Liver (tissue), 9 donors: ENCODE data around the gene CNRIP1. TPM values are rescaled to one million over a fixed set of nuclear protein-coding genes. Genes with fewer than 3 reads are reported as not detected.
A peak's percentile ranks its signal among the peaks of the same experiment; 100 is the strongest.

Source experiments
- DNase-seq: peaks from one replicate; pipeline ENCODE4 v3.0.0-alpha.2; 2017; ENCODE audit warnings: low spot score
- H3K27ac ChIP-seq, 2 donors: one replicate each; pipeline ENCODE4 v1.7.0; 2013; ENCODE audit warnings: inconsistent platforms in 2 of 2, low read length in 2 of 2, control low read depth in 1 of 2, low read depth in 1 of 2, mild to moderate bottlenecking in 1 of 2
- H3K27me3 ChIP-seq, 4 donors: one replicate each; pipeline versions ENCODE4 v1.6.1 to v1.7.0; 2013; ENCODE audit warnings: low read length in 3 of 4, inconsistent platforms in 1 of 4, mild to moderate bottlenecking in 1 of 4, moderate library complexity in 1 of 4; ENCODE audit not compliant: control insufficient read depth in 4 of 4, insufficient read depth in 4 of 4
- H3K36me3 ChIP-seq, 4 donors: one replicate each; pipeline versions ENCODE4 v1.6.1 to v1.7.0; 2013; ENCODE audit warnings: low read length in 3 of 4, mild to moderate bottlenecking in 3 of 4, low read depth in 1 of 4, moderate library complexity in 1 of 4; ENCODE audit not compliant: control insufficient read depth in 4 of 4, insufficient read depth in 3 of 4
- H3K4me1 ChIP-seq, 4 donors: one replicate each; pipeline versions ENCODE4 v1.6.1 to v1.7.0; 2013; ENCODE audit warnings: low read length in 3 of 4, mild to moderate bottlenecking in 3 of 4, moderate library complexity in 1 of 4; ENCODE audit not compliant: control insufficient read depth in 4 of 4, insufficient read depth in 4 of 4
- H3K4me3 ChIP-seq, 3 donors: one replicate each; pipeline versions ENCODE4 v1.6.1 to v1.7.0; 2013; ENCODE audit warnings: low read length in 3 of 3, control low read depth in 1 of 3, low read depth in 1 of 3, mild to moderate bottlenecking in 1 of 3
- H3K9ac ChIP-seq, 2 donors: one replicate each; pipeline ENCODE4 v1.7.0; 2013; ENCODE audit warnings: low read length in 2 of 2, mild to moderate bottlenecking in 2 of 2, moderate library complexity in 2 of 2, control low read depth in 1 of 2, low read depth in 1 of 2
- H3K9me3 ChIP-seq, 4 donors: one replicate each; pipeline versions ENCODE4 v1.6.1 to v1.7.0; 2013; ENCODE audit warnings: low read length in 3 of 4; ENCODE audit not compliant: control insufficient read depth in 4 of 4
- CTCF ChIP-seq: fragments of 150-350 bp; IDR thresholded peaks from 2 replicates; pipeline ENCODE4 v1.5.1; 2017; ENCODE audit warnings: improper control_type of control experiment, low read depth, low read length; ENCODE audit not compliant: missing input control
- EGR1 ChIP-seq, 2 donors: IDR thresholded peaks; 2 replicates each; pipeline ENCODE4 v1.6.1; 2016 to 2018; ENCODE audit warnings: antibody characterized with exemption in 2 of 2, low read depth in 2 of 2
- FOXA1 ChIP-seq: IDR thresholded peaks from 2 replicates; pipeline ENCODE4 v1.6.1; 2016; ENCODE audit warnings: antibody characterized with exemption
- FOXA2 ChIP-seq: IDR thresholded peaks from 2 replicates; pipeline ENCODE4 v1.6.1; 2016; ENCODE audit warnings: antibody characterized with exemption
- GABPA ChIP-seq, 2 donors: IDR thresholded peaks in 1 of 2; conservative IDR thresholded peaks in 1 of 2; 2 replicates each; pipeline ENCODE4 v1.6.1; 2016; ENCODE audit warnings: antibody characterized with exemption in 2 of 2, mild to moderate bottlenecking in 1 of 2, moderate library complexity in 1 of 2
- HNF4A ChIP-seq, 2 donors: conservative IDR thresholded peaks; 2 replicates each; pipeline ENCODE4 v1.6.1; 2016; ENCODE audit warnings: antibody characterized with exemption in 2 of 2, mild to moderate bottlenecking in 2 of 2
- HNF4G ChIP-seq: IDR thresholded peaks from 2 replicates; pipeline ENCODE4 v1.6.1; 2016; ENCODE audit warnings: antibody characterized with exemption
- JUND ChIP-seq, 2 donors: IDR thresholded peaks; 2 replicates each; pipeline ENCODE4 v1.6.1; 2016; ENCODE audit warnings: antibody characterized with exemption in 2 of 2
- MAX ChIP-seq: IDR thresholded peaks from 2 replicates; pipeline ENCODE4 v1.6.1; 2016; ENCODE audit warnings: antibody characterized with exemption
- NR2F2 ChIP-seq: IDR thresholded peaks from 2 replicates; pipeline ENCODE4 v1.6.1; 2016; ENCODE audit warnings: antibody characterized with exemption
- RAD21 ChIP-seq, 2 donors: IDR thresholded peaks; 2 replicates each; pipeline ENCODE4 v1.6.1; 2016; ENCODE audit warnings: antibody characterized with exemption in 2 of 2, mild to moderate bottlenecking in 2 of 2
- REST ChIP-seq: IDR thresholded peaks from 2 replicates; pipeline ENCODE4 v1.6.1; 2016; ENCODE audit warnings: antibody characterized with exemption, mild to moderate bottlenecking
- RXRA ChIP-seq, 2 donors: IDR thresholded peaks; 2 replicates each; pipeline ENCODE4 v1.6.1; 2017 to 2018; ENCODE audit warnings: antibody characterized with exemption in 2 of 2, mild to moderate bottlenecking in 1 of 2
- SP1 ChIP-seq: IDR thresholded peaks from 2 replicates; pipeline ENCODE4 v1.6.1; 2018; ENCODE audit warnings: antibody characterized with exemption, mild to moderate bottlenecking
- TAF1 ChIP-seq: conservative IDR thresholded peaks from 2 replicates; pipeline ENCODE4 v1.6.1; 2016; ENCODE audit warnings: antibody characterized with exemption, mild to moderate bottlenecking
- YY1 ChIP-seq: IDR thresholded peaks from 2 replicates; pipeline ENCODE4 v1.6.1; 2016; ENCODE audit warnings: antibody characterized with exemption, mild to moderate bottlenecking
- ZBTB33 ChIP-seq: IDR thresholded peaks from 2 replicates; pipeline ENCODE4 v1.6.1; 2016; ENCODE audit warnings: antibody characterized with exemption
- WGBS: extraction: QIAGEN DNeasy Blood & Tissue Kit; methylation state at CpG from one replicate; pipeline ENCODE4 v1.1.7; 2013; 5-methylcytosine and 5-hydroxymethylcytosine counted together
- polyA plus RNA-seq, 2 donors: library from polyadenylated mRNA; stranded (reverse) in 1 of 2; unstranded in 1 of 2; fragments of 200-250 nt in 1 of 2; fragments of >200 nt in 1 of 2; fragmentation: Nextera tagmentation in 1 of 2; extraction: Ambion mirVana in 1 of 2; gene quantifications; one replicate each; pipeline versions ENCODE4 v1.2.1 to v1.2.3, GENCODE V29; 2013 to 2015
- total RNA-seq, 2 donors: library from RNA; depleted of rRNA; stranded (reverse); fragments of >200 nt; gene quantifications; one replicate each; pipeline ENCODE4 v1.2.3, GENCODE V29; 2014
- TF ChIP-seq, protein P1 (sequence below): IDR thresholded peaks from 2 replicates; pipeline ENCODE4 v1.6.1; 2016; ENCODE audit warnings: antibody characterized with exemption
- donor health status: healthy.
- donor health status: healthy.
- donor health status: healthy.
- donor health status: healthy.
- donor health status: healthy.

Gene CNRIP1
- total and polyA plus RNA-seq, 4 donors = 2.8 to 26.4 (median 3.1) TPM

GRCh38 chr2:68251855-68252399 is 67.8 kb downstream of the CNRIP1 start (continued):
- no peak for TF ChIP-seq REST
- TF ChIP-seq NR2F2 = no peak

- no peaks in the 10 kb centered on the region for H3K9me3 ChIP-seq
- H3K4me1 ChIP-seq = peaks cover 12 to 46% (median 27%) of the 10 kb centered on the region in 4 donors
- no peaks in the 10 kb centered on the region for H3K27me3 ChIP-seq
- H3K9ac ChIP-seq = peak overlapping the region; percentile 79 to 87
- TF ChIP-seq HNF4A (conservative IDR thresholded peaks at IDR 0.05) (no peak), FOXA1 (peak; percentile 2), ZBTB33 (no peak), RAD21 (IDR thresholded peaks at IDR 0.05) (peak; percentile 68 to 76), YY1 (peak; percentile 88), CTCF (peak; percentile 74), EGR1 (IDR thresholded peaks at IDR 0.05; ENCODE audit: low read depth in 2 of 2) (no peak), TAF1 (no peak), GABPA (IDR thresholded peaks at IDR 0.05 in 1 of 2, conservative IDR thresholded peaks at IDR 0.05 in 1 of 2) (no peak), MAX (no peak), HNF4G (no peak), REST (no peak), FOXA2 (no peak), SP1 (no peak), JUND (IDR thresholded peaks at IDR 0.05) (no peak), NR2F2 (peak; percentile 21), RXRA (IDR thresholded peaks at IDR 0.05) (peak in 1 of 2 donors; percentile 47)
- TF ChIP-seq, protein P1, sequence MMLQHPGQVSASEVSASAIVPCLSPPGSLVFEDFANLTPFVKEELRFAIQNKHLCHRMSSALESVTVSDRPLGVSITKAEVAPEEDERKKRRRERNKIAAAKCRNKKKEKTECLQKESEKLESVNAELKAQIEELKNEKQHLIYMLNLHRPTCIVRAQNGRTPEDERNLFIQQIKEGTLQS = no peak
- peak overlapping the region; percentile 85 to 86 (median 85) for H3K4me3 ChIP-seq
- peak overlapping the region; percentile 95 to 97 for H3K27ac ChIP-seq
- no peaks in the 10 kb centered on the region for H3K36me3 ChIP-seq
- WGBS = under 1% methylated on average over 41 of the region's 41 CpGs
- peak; percentile 73 for DNase-seq
Measured at GRCh38 chr2:68251187-68251854, 68.4 kb downstream of the CNRIP1 start.
